ENCODE results near the gene ELN.

DNA sequence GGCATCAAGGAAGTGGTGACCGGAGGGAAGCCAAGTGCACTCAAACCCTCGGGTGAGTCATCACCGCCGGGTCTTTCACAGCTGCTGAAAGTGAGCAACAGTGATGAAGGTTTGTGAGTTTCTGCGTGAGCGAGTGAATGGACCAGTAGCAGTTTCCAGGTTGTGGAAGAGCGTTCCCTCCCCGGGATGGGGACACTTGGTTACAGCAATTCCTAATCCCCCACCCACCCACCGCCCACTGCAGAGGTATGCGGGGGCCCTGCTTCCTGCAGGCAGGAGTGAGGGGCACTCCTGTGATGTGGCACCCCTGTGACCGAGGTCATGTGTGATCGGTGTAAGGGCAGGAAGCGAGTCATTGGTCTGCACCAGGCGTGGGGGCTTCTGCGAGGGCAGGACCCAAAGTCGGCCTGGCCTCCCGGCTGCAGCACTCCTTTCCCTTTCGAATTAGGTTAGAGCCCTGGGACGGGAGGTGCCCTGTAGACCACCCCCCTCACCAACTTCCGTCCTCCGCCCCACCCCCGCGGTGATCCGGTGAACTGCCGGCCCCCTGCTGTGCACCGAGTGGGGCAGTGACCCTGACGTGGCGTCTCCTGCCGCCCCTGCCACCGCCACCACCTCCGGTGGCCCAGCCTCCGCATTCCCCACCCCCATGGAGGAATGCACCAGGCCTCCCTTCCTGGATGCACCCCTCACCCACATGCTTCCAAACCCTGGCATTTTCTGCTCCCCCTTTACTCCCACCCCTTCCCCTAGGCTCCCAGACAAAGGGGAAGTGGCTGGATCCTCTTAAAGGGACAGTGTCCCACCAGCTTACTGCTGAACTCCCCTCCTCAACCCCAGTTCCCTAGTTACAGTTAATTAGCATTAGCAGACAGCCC, 66.5 kb downstream of the ELN start:
- TF ChIP-seq CTCF (IDR thresholded peaks at IDR 0.05), result no peak
- no peak for TF ChIP-seq POLR2A (IDR thresholded peaks at IDR 0.05)
- no peak for TF ChIP-seq EP300 (IDR thresholded peaks at IDR 0.05)
